Choroid plexus epithelial cell (primary cell): ENCODE data around the gene PITX1.

ENCODE experiments used
- DNase-seq: peaks from one replicate; pipeline ENCODE4 v3.0.0-alpha.2; 2010; ENCODE audit warnings: low read depth
- H3K4me3 ChIP-seq: 2 replicates; pipeline ENCODE4 v1.5.1; 2011; ENCODE audit warnings: low read depth, mild to moderate bottlenecking, control low read depth, low read length, moderate library complexity
- TF ChIP-seq, protein P1 (sequence below): conservative IDR thresholded peaks from 2 replicates; pipeline ENCODE4 v1.5.1; 2011; ENCODE audit warnings: low read depth, mild to moderate bottlenecking, control low read depth, inconsistent platforms, low read length, moderate library complexity

The PITX1 gene

DNA sequence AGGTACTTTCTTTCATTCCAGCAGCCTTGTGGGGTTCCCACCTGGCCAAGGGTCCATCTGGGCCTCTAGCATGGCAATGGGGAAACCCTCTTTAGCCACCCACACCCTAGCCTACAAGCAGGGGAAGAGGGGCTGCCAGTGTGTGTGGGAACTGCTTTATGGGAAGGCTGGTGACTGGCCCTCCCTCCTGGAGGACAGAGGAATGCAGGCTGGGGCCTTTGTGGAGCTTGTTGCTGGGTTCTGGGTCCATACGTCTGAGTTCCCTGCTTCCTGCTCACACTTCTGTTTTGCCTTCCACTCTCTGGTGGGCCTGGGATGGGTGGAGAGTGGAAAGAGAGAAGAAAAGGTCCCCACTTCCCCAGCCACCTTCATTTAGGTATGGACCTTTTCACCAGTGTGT lies 14.9 kb upstream of the PITX1 start:
- DNase-seq: no peak
- TF ChIP-seq, protein P1, sequence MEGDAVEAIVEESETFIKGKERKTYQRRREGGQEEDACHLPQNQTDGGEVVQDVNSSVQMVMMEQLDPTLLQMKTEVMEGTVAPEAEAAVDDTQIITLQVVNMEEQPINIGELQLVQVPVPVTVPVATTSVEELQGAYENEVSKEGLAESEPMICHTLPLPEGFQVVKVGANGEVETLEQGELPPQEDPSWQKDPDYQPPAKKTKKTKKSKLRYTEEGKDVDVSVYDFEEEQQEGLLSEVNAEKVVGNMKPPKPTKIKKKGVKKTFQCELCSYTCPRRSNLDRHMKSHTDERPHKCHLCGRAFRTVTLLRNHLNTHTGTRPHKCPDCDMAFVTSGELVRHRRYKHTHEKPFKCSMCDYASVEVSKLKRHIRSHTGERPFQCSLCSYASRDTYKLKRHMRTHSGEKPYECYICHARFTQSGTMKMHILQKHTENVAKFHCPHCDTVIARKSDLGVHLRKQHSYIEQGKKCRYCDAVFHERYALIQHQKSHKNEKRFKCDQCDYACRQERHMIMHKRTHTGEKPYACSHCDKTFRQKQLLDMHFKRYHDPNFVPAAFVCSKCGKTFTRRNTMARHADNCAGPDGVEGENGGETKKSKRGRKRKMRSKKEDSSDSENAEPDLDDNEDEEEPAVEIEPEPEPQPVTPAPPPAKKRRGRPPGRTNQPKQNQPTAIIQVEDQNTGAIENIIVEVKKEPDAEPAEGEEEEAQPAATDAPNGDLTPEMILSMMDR: no peak
- no peak overlapping the region for H3K4me3 ChIP-seq

DNA sequence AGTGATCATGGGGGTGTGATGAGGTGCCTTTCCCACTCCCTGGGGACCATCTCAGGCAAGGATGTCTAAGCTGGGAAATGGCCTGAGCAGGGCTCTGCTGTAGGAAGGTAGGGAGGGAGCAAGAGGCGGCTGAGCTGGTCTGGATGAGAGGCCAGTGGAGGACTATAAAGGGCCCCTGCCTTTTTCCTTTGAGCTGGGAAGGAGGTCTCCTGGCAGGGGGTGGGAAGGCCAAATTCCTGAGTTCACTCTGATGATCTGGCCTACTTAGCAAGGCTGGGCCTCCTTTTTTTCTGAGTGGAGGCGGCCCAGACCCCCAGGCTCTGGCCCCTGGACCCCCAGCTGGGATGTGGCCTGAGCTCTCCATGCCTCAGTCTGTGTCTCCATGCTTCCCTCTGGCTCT lies 14.3 kb upstream of the PITX1 start:
- no peak overlapping the region for H3K4me3 ChIP-seq
- no peak for DNase-seq
- TF ChIP-seq, protein P1: no peak

DNA sequence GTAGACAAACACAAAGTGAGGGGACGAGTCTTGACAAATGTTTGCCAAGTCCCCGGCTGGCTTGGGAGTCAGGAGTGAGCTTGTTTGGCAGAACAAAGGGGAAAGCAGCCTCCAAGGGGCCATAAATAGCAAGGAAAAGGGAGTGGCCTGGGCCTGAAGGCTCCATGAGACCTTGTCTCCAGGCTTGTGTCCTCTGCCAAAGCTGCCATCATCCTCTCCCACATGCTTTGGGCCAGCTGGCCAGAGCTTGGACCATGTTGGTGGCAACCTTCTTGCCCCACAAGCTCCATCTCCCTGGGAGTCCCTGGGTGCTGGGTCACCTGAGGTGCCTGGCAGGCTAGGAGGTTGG lies 13.3 kb upstream of the PITX1 start:
- no peak for DNase-seq

DNA sequence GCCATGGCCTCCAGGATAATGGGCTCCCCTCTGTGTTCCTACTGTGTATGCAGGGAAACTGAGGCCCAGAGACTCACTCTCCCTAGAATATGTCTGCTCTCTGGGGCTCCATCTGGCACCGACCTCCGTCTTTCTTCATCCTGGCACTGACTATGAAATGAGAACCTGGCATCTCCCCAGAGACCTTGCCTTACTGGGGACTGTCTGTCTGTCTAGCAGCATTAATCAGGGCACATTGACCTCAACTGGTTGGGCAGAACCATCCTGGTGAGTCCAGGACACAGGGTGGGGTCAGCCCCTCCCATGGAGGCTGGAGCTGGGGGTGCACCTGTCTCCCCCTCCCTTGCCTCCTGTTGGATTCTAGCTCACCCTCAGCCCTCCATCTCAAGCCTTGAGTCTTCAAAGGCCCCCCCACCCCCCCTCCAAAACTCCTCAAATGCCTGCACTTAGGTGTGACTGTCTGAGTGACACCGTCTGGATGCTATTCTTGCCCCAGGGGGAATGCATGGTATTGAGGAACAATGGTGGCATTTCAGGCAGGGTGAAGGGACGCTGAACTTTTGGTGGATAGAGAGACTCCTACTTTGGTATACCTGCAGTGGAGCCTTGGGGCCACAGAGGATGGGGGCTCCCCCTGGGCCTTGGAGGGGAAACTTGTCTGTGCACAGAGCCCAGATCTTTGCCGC lies 12.8 kb upstream of the PITX1 start:
- no peak overlapping the region for H3K4me3 ChIP-seq
- TF ChIP-seq, protein P1: no peak
- no peak for DNase-seq

More for the DNA sequence above, 13.3 kb upstream of the PITX1 start:
- TF ChIP-seq, protein P1: no peak
- H3K4me3 ChIP-seq: no peak overlapping the region

DNA sequence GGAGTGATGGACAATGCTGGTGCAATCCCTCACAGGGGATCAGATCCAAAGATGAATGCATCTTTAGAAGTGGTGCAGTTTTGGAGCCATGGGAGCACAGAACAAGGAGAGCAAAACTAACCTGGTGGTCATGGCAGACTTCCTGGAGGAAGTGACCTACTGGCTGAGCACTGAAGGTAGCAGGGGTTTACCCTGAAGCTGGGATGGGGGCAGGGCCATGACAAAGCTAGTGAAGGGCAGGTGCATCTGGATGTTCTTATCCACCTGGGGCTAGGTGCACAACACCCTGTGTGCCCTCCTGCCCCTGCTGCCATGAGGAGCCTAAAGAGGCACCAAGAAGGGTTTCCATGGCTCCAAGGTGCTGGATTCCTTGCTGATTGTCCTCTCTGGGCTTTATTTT lies 11.5 kb upstream of the PITX1 start:
- TF ChIP-seq, protein P1: no peak
- no peak overlapping the region for H3K4me3 ChIP-seq
- DNase-seq: no peak

DNA sequence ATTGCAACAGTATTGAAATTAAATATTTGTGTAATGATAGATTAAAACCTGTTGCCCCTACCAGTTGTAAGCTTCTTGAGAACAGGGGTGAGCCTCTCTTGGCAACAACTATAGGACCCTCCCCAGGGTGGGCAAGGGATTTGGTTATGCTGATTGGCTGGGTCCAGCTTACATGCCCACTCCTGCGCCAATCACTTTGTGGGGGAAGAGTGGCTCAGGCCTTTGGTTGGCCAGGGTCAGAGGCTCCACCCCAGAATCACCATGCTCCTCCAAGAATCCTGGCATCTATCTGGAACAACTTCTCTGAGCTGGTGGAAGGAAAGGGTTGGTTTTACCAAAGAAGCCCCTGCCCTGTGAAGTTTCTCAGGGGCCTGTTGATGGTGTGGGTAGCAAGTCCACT lies 8.6 kb upstream of the PITX1 start:
- no peak for DNase-seq
- TF ChIP-seq, protein P1: no peak
- no peak overlapping the region for H3K4me3 ChIP-seq

DNA sequence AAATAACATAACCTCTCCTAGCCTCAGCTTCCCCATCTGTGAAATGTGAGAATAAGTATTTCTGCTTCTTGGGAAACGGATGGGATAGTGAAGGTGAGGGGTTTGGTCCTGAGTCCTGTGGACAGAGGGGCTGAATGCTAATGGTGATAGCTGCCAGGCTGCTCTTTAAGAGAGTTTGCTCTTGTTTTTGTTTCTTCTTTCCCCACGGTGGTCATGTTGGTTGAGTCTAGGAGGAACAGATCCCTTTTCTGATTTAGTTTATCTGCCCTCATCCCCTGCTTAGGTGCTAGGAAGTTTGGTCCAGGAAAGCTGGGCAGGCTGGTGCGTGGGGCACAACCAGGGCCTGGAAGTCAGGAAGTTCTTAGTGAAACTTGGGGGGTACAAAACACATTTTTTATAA lies 7.7 kb upstream of the PITX1 start:
- TF ChIP-seq, protein P1: no peak

More for the DNA sequence above, 7.7 kb upstream of the PITX1 start:
- DNase-seq: no peak
- H3K4me3 ChIP-seq: no peak overlapping the region
